Sigmoid colon (tissue), 3 donors: ENCODE measurements around the gene GSX2.

Source experiments
- POLR2A ChIP-seq, 2 donors: fragments of 450-650 bp; IDR thresholded peaks; one replicate each; pipeline ENCODE4 v1.6.1; 2016; ENCODE audit warnings: antibody characterized with exemption in 2 of 2, mild to moderate bottlenecking in 2 of 2, moderate library complexity in 2 of 2
- TF ChIP-seq, protein P1 (sequence below), 4 experiments: fragments of 450-650 bp in 3 of 4; fragments of 200-600 bp in 1 of 4; IDR thresholded peaks; one replicate each; pipeline ENCODE4 v1.5.1; 2016 to 2019; ENCODE audit warnings: antibody characterized with exemption in 4 of 4, mild to moderate bottlenecking in 3 of 4, moderate library complexity in 2 of 4

DNA sequence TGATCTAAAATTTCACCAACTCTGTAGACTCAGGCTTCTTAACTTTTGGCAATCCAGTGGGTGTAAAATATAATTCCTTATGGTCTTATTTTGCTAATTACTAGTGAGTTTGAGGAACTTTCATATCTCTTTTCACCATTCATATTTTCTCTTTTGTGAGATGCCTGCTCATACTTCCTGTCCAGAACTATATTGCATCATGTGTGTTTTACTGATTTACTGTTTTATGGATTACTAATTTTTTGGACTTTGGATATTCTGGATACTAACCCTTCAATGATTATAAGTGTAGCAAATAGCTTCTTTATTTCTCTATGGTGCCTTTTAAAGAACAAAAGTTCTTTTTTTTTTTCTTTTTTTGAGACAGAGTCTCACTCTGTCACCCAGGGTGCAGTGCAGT, 20.6 kb downstream of the GSX2 start:
- TF ChIP-seq POLR2A (IDR thresholded peaks at IDR 0.05), result no peak
- TF ChIP-seq, protein P1, sequence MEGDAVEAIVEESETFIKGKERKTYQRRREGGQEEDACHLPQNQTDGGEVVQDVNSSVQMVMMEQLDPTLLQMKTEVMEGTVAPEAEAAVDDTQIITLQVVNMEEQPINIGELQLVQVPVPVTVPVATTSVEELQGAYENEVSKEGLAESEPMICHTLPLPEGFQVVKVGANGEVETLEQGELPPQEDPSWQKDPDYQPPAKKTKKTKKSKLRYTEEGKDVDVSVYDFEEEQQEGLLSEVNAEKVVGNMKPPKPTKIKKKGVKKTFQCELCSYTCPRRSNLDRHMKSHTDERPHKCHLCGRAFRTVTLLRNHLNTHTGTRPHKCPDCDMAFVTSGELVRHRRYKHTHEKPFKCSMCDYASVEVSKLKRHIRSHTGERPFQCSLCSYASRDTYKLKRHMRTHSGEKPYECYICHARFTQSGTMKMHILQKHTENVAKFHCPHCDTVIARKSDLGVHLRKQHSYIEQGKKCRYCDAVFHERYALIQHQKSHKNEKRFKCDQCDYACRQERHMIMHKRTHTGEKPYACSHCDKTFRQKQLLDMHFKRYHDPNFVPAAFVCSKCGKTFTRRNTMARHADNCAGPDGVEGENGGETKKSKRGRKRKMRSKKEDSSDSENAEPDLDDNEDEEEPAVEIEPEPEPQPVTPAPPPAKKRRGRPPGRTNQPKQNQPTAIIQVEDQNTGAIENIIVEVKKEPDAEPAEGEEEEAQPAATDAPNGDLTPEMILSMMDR (IDR thresholded peaks at IDR 0.05), result no peak
